IMR-90 (cell line): Measurements from ENCODE around the gene GOLGA6A. TPM values are rescaled to one million over a fixed set of nuclear protein-coding genes. Genes with fewer than 3 reads are reported as not detected.

ENCODE experiments used
- ATAC-seq: fragments of 200-7000 bp; cut with Tn5 transposase; 2 replicates; pipeline ENCODE4 v1.9.1; 2020; ENCODE audit warnings: low read depth, mild to moderate bottlenecking, moderate library complexity
- BruUV-seq: library from RNA; stranded (reverse); fragments of 400-500 nt; replicated peaks from 2 replicates; lab custom pipeline; 2021; lab: Mats Ljungman, UMichigan
- CTCF ChIA-PET: fragments of 300-600 bp; formaldehyde crosslinking; extraction: SDS; loops from one replicate; lab custom pipeline; 2021; ENCODE audit warnings: antibody characterized with exemption; lab: Yijun Ruan, JAX
- POLR2A ChIA-PET: fragments of 300-600 bp; sonication (Branson Sonifier 250); formaldehyde crosslinking; loops from one replicate; lab custom pipeline; 2022; ENCODE audit warnings: antibody characterized with exemption; ENCODE audit not compliant: unreplicated experiment; lab: Charles Lee
- DNase-seq: peaks from one replicate; pipeline ENCODE4 v3.0.0; 2013
- H2AFZ ChIP-seq: replicated peaks from 2 replicates; pipeline ENCODE3; 2013; ENCODE audit warnings: low read length, mild to moderate bottlenecking; ENCODE audit not compliant: poor library complexity
- H2AK5ac ChIP-seq: 2 replicates; pipeline ENCODE4 v1.6.1; 2013; ENCODE audit warnings: low read depth, low read length, inconsistent platforms
- H2AK9ac ChIP-seq: replicated peaks from 2 replicates; pipeline ENCODE3; 2013; ENCODE audit warnings: mild to moderate bottlenecking, low read depth, low read length, moderate library complexity; ENCODE audit not compliant: poor library complexity
- H2BK120ac ChIP-seq: 2 replicates; pipeline ENCODE4 v1.6.1; 2013; ENCODE audit warnings: low read depth, low read length, inconsistent platforms
- H2BK15ac ChIP-seq: 3 replicates; pipeline ENCODE4 v1.6.1; 2013; ENCODE audit warnings: low read depth, low read length, inconsistent platforms
- H2BK20ac ChIP-seq: 2 replicates; pipeline ENCODE4 v1.6.1; 2013; ENCODE audit warnings: low read depth, mild to moderate bottlenecking, inconsistent platforms, low read length, moderate library complexity
- H2BK5ac ChIP-seq: 2 replicates; pipeline ENCODE4 v1.6.1; 2013; ENCODE audit warnings: mild to moderate bottlenecking, low read depth, low read length, inconsistent platforms; ENCODE audit not compliant: poor library complexity, severe bottlenecking
- H3K14ac ChIP-seq: replicated peaks from 2 replicates; pipeline ENCODE4 v1.6.1; 2013; ENCODE audit warnings: low read depth, low read length, inconsistent platforms
- H3K18ac ChIP-seq: 2 replicates; pipeline ENCODE4 v1.6.1; 2013; ENCODE audit warnings: low read depth, low read length, control low read depth
- H3K23ac ChIP-seq: 2 replicates; pipeline ENCODE4 v1.6.1; 2013; ENCODE audit warnings: low read depth, low read length, inconsistent platforms
- H3K27ac ChIP-seq: 2 replicates; pipeline ENCODE4 v1.5.1; 2013; ENCODE audit warnings: mild to moderate bottlenecking, control low read depth, low read length; ENCODE audit not compliant: insufficient read depth
- H3K27me3 ChIP-seq: 2 replicates; pipeline ENCODE4 v1.6.1; 2013; ENCODE audit warnings: low read length; ENCODE audit not compliant: control insufficient read depth, insufficient read depth
- H3K36me3 ChIP-seq: 2 replicates; pipeline ENCODE4 v1.6.1; 2013; ENCODE audit warnings: low read length, mixed read lengths; ENCODE audit not compliant: control insufficient read depth, insufficient read depth
- H3K4ac ChIP-seq: 2 replicates; pipeline ENCODE4 v1.6.1; 2013; ENCODE audit warnings: low read depth, low read length, inconsistent platforms
- H3K4me1 ChIP-seq: 2 replicates; pipeline ENCODE4 v1.6.1; 2013; ENCODE audit warnings: low read length, mixed read lengths; ENCODE audit not compliant: control insufficient read depth, insufficient read depth
- H3K4me2 ChIP-seq: 2 replicates; pipeline ENCODE4 v1.6.1; 2013; ENCODE audit warnings: low read depth, mild to moderate bottlenecking, control low read depth, low read length, moderate library complexity
- H3K4me3 ChIP-seq: 2 replicates; pipeline ENCODE4 v1.5.1; 2013; ENCODE audit warnings: low read depth, mild to moderate bottlenecking, control low read depth, low read length, moderate library complexity; ENCODE audit not compliant: insufficient read depth
- H3K56ac ChIP-seq: 2 replicates; pipeline ENCODE4 v1.6.1; 2013; ENCODE audit warnings: low read length, inconsistent platforms; ENCODE audit not compliant: insufficient read depth; ENCODE audit errors: extremely low read depth
- H3K79me1 ChIP-seq, 2 experiments: 2 replicates each; pipeline ENCODE4 v1.6.1; 2013; ENCODE audit warnings: low read length in 2 of 2, inconsistent platforms in 1 of 2, low read depth in 1 of 2
- H3K9ac ChIP-seq: 2 replicates; pipeline ENCODE4 v1.6.1; 2013; ENCODE audit warnings: low read depth, low read length, control low read depth
- H3K9me1 ChIP-seq: 2 replicates; pipeline ENCODE4 v1.6.1; 2013; ENCODE audit warnings: low read length, inconsistent platforms; ENCODE audit not compliant: insufficient read depth
- H3K9me3 ChIP-seq: 2 replicates; pipeline ENCODE4 v1.6.1; 2013; ENCODE audit warnings: low read length; ENCODE audit not compliant: control insufficient read depth, insufficient read depth
- H4K20me1 ChIP-seq: 2 replicates; pipeline ENCODE4 v1.6.1; 2013; ENCODE audit warnings: low read length, inconsistent platforms; ENCODE audit not compliant: insufficient read depth
- H4K5ac ChIP-seq: 2 replicates; pipeline ENCODE4 v1.6.1; 2013; ENCODE audit warnings: mild to moderate bottlenecking, low read depth, low read length, control low read depth
- H4K8ac ChIP-seq, 2 experiments: 2 replicates each; pipeline ENCODE4 v1.6.1; 2013; ENCODE audit warnings: low read depth in 2 of 2, low read length in 2 of 2, control low read depth in 1 of 2, inconsistent platforms in 1 of 2
- H4K91ac ChIP-seq: 2 replicates; pipeline ENCODE4 v1.6.1; 2013; ENCODE audit warnings: low read depth, low read length, inconsistent platforms; ENCODE audit not compliant: insufficient read depth
- CEBPB ChIP-seq: IDR thresholded peaks from 2 replicates; pipeline ENCODE4 v1.6.1; 2012; ENCODE audit warnings: low read depth, low read length, improper control_type of control experiment
- CTCF ChIP-seq: conservative IDR thresholded peaks from 2 replicates; pipeline ENCODE4 v1.5.1; 2012; ENCODE audit warnings: mild to moderate bottlenecking, low read depth, low read length, improper control_type of control experiment
- MAFK ChIP-seq: IDR thresholded peaks from 2 replicates; pipeline ENCODE4 v1.6.1; 2012; ENCODE audit warnings: low read depth, low read length, improper control_type of control experiment
- MAZ ChIP-seq: IDR thresholded peaks from 2 replicates; pipeline ENCODE4 v1.6.1; 2012; ENCODE audit warnings: low read depth, mild to moderate bottlenecking, low read length, improper control_type of control experiment, moderate library complexity, borderline replicate concordance
- RAD21 ChIP-seq: IDR thresholded peaks from 2 replicates; pipeline ENCODE4 v1.6.1; 2012; ENCODE audit warnings: low read length, improper control_type of control experiment
- RCOR1 ChIP-seq: IDR thresholded peaks from 2 replicates; pipeline ENCODE4 v1.6.1; 2012; ENCODE audit warnings: mild to moderate bottlenecking, low read length, improper control_type of control experiment; ENCODE audit not compliant: insufficient replicate concordance
- SMC3 ChIP-seq: fragments of 150-350 bp; IDR thresholded peaks from 2 replicates; pipeline ENCODE4 v1.6.1; 2016; ENCODE audit warnings: low read depth, mild to moderate bottlenecking, antibody characterized with exemption, low read length, moderate library complexity
- USF2 ChIP-seq: fragments of 150-350 bp; IDR thresholded peaks from 2 replicates; pipeline ENCODE4 v1.6.1; 2017; ENCODE audit warnings: mild to moderate bottlenecking, antibody characterized with exemption, low read length, low read depth
- WGBS, 2 experiments: methylation state at CpG; one replicate each; pipeline versions ENCODE4 v1.1.5 to v1.1.7; 2013; ENCODE audit warnings: missing lambda C conversion rate in 2 of 2; ENCODE audit not compliant: insufficient read length in 1 of 2; ENCODE audit errors: extremely low coverage in 2 of 2; 5-methylcytosine and 5-hydroxymethylcytosine counted together
- dilution Hi-C: fragments of 300-500 bp; cut with HindIII; formaldehyde crosslinking; loops from one replicate; pipeline ENCODE4 v1.14.3; 2018; ENCODE audit warnings: low sequenced_read_pairs; ENCODE audit not compliant: unreplicated experiment
- in situ Hi-C: fragments of 300-500 bp; cut with MboI; formaldehyde crosslinking; loops from 3 replicates; pipeline ENCODE4 v1.14.3; 2019; ENCODE audit warnings: low sequenced_read_pairs, inconsistent platforms, mixed read lengths
- intact Hi-C: fragments of 100-400 bp; cut with micrococcal nuclease; formaldehyde crosslinking; loops from 2 replicates; pipeline ENCODE4 v1.10.0; 2022
- polyA plus RNA-seq, 3 experiments: library from polyadenylated mRNA; depleted of rRNA; stranded (reverse); fragments of >200 nt; gene quantifications; 2 replicates each; pipeline ENCODE4 v1.2.3, GENCODE V29; 2012; ENCODE audit warnings: low replicate concordance in 1 of 3
- total RNA-seq: library from RNA; depleted of rRNA; stranded (reverse); fragments of >200 nt; gene quantifications from 2 replicates; pipeline ENCODE4 v1.2.3, GENCODE V29; 2012

GOLGA6A gene
- total and polyA plus RNA-seq, 2 of the 4 experiments (the other 2 are of a cell fraction) = not detected

- no peaks in the 10 kb centered on the region for H3K36me3 ChIP-seq
- H4K20me1 ChIP-seq = no peaks in the 10 kb centered on the region
- H3K18ac ChIP-seq = peak overlapping the region; percentile 42
- BruUV-seq = no TSS peak
- peak overlapping the region; percentile 64 for H3K4me2 ChIP-seq
- H3K4me1 ChIP-seq = peaks cover 25% of the 10 kb centered on the region
- H2AK9ac ChIP-seq = no peak overlapping the region
- TF ChIP-seq CTCF = peak; percentile 63
- peak; percentile 39 for TF ChIP-seq SMC3
- no peak for TF ChIP-seq MAFK
- no peak for TF ChIP-seq USF2
- peak; percentile 81; the same call in 1 of the 2 replicates for TF ChIP-seq MAZ
- peak; percentile 59 for TF ChIP-seq CEBPB
- peak; percentile 78 for TF ChIP-seq RAD21
- no peak for TF ChIP-seq RCOR1
- H3K9ac ChIP-seq = peak overlapping the region; percentile 4; the same call in 1 of the 2 replicates
- CTCF ChIA-PET = interaction anchor here (0.6 to 2.1 kb wide), 9 partner anchors 13 to 267 kb away, joined by 3 to 18 read pairs (median 4); partner anchors contain the start of gene PML
- peak overlapping the region; percentile 87 for H2BK20ac ChIP-seq
- H3K14ac ChIP-seq = peak overlapping the region; percentile 74
- WGBS, 2 experiments = 29% methylated on average over 4 of the region's 17 CpGs; no CpG with 5 or more reads in 1 of the 2 experiments
- peaks cover 4% of the 10 kb centered on the region; the same call in 1 of the 2 replicates for H3K9me3 ChIP-seq
- H3K23ac ChIP-seq = no peak overlapping the region
- dilution Hi-C loops (no loop called here), in situ Hi-C loops (loop anchor here (5.0 kb wide), 1 partner anchor 268 kb away; no protein-coding TSS in a partner anchor), intact Hi-C loops (loop anchor here (1.0 to 5.0 kb wide), 3 partner anchors 73 to 268 kb away; no protein-coding TSS in a partner anchor)
- DNase-seq (peak; percentile 44), ATAC-seq (peak; percentile 73)
- H2BK5ac ChIP-seq = no peak overlapping the region
- no peak overlapping the region for H3K27ac ChIP-seq
- H2BK120ac ChIP-seq = peak overlapping the region; percentile 83
- H3K4me3 ChIP-seq = no peak overlapping the region
- peak overlapping the region; percentile 88 for H4K91ac ChIP-seq
- peak overlapping the region; percentile 82 for H3K4ac ChIP-seq
- peak overlapping the region; percentile 62 for H4K5ac ChIP-seq
- peaks cover 7% of the 10 kb centered on the region for H3K27me3 ChIP-seq
- H2BK15ac ChIP-seq = peak overlapping the region; percentile 79; the same call in 2 of the 3 replicates
- peaks cover 14% of the 10 kb centered on the region for H3K9me1 ChIP-seq
- peak overlapping the region; percentile 76 for H2AFZ ChIP-seq
- POLR2A ChIA-PET = no interaction called here
- H2AK5ac ChIP-seq = peak overlapping the region; percentile 91
- H3K79me1 ChIP-seq = peaks cover 0 to 5% of the 10 kb centered on the region in 2 experiments; a peak in 2 of 4 replicates
- H3K56ac ChIP-seq = no peak overlapping the region
- H4K8ac ChIP-seq = peak overlapping the region; percentile 33 to 85; a peak in 2 of 4 replicates
Measured at GRCh38 chr15:74053941-74054529, 28.3 kb downstream of the GOLGA6A start.
